H1 (cell line): ENCODE data around the gene ZNF674.

ENCODE experiments used
- CEBPB ChIP-seq: IDR thresholded peaks from 2 replicates; pipeline ENCODE4 v1.6.1; 2012; ENCODE audit warnings: low read depth, low read length
- JUND ChIP-seq: IDR thresholded peaks from 2 replicates; pipeline ENCODE4 v1.6.1; 2011; ENCODE audit warnings: mild to moderate bottlenecking, improper control_type of control experiment, low read length

DNA sequence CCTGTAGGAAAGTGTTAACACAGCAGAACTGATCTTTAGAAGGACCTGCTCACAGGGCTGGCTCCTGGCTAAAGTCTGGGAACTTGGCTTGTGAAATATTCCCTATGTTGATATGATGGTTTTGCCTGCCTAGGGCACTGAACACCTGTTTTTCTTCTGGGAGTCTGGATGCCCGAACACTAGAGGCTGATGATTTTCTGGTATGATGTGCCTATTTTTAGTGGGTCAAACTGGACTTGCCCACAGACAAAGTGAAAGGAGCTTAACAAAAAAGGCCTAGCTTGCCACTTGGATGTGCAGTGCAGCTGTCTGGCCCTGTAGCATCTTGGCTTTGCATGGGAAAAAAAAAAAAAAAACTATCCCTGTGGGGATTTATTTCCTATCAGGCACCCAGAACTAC is 39.1 kb downstream of the ZNF674 start:
- TF ChIP-seq CEBPB, result no peak
- TF ChIP-seq JUND, result no peak
